Keratinocyte (primary cell): Measurements from ENCODE around the gene CTTNBP2. TPM values are rescaled to one million over a fixed set of nuclear protein-coding genes. Genes with fewer than 3 reads are reported as not detected.

ENCODE experiments used
- DNase-seq: peaks from one replicate; pipeline ENCODE4 v3.0.0-alpha.2; 2011; ENCODE audit warnings: low read depth, missing footprints, low spot score
- FAIRE-seq: peaks from 2 replicates; lab custom pipeline; 2011; peaks lifted over from hg19 to GRCh38; lab: Jason Lieb, UNC
- H2AFZ ChIP-seq: 2 replicates; pipeline ENCODE4 v1.6.0; 2012; ENCODE audit warnings: low read length, control low read depth, inconsistent platforms; ENCODE audit not compliant: control insufficient read depth
- H3K27ac ChIP-seq: 2 replicates; pipeline ENCODE4 v1.5.1; 2011; ENCODE audit warnings: low read length; ENCODE audit not compliant: control insufficient read depth, insufficient read depth
- H3K27me3 ChIP-seq: 3 replicates; pipeline ENCODE4 v1.6.0; 2011; ENCODE audit warnings: low read length; ENCODE audit not compliant: control insufficient read depth, insufficient read depth; ENCODE audit errors: extremely low read depth
- H3K36me3 ChIP-seq, 2 experiments: 2 replicates in 1 of 2; 3 replicates in 1 of 2; pipeline ENCODE4 v1.5.1; 2011; ENCODE audit warnings: low read length in 2 of 2, mild to moderate bottlenecking in 1 of 2; ENCODE audit not compliant: control insufficient read depth in 2 of 2, insufficient read depth in 2 of 2; ENCODE audit errors: extremely low read depth in 1 of 2
- H3K4me1 ChIP-seq: 3 replicates; pipeline ENCODE4 v1.5.1; 2011; ENCODE audit warnings: low read length; ENCODE audit not compliant: control insufficient read depth, insufficient read depth; ENCODE audit errors: extremely low read depth
- H3K4me2 ChIP-seq: 3 replicates; pipeline ENCODE4 v1.6.0; 2011; ENCODE audit warnings: low read depth, low read length; ENCODE audit not compliant: control insufficient read depth, insufficient read depth; ENCODE audit errors: extremely low read depth
- H3K4me3 ChIP-seq, 3 experiments: fragments of 200-600 bp in 1 of 3; sonication (generic) in 1 of 3; 2 replicates in 2 of 3; 3 replicates in 1 of 3; pipeline ENCODE4 v1.5.1; 2011 to 2016; ENCODE audit warnings: low read length in 3 of 3, mild to moderate bottlenecking in 3 of 3, control low read depth in 2 of 3, inconsistent platforms in 1 of 3, low read depth in 1 of 3, mixed read lengths in 1 of 3, mixed run types in 1 of 3, moderate library complexity in 1 of 3; ENCODE audit not compliant: control insufficient read depth in 2 of 3, insufficient read depth in 2 of 3; ENCODE audit errors: extremely low read depth in 1 of 3
- H3K79me2 ChIP-seq: 2 replicates; pipeline ENCODE4 v1.6.0; 2012; ENCODE audit warnings: low read length; ENCODE audit not compliant: control insufficient read depth, insufficient read depth
- H3K9ac ChIP-seq: 3 replicates; pipeline ENCODE4 v1.6.0; 2011; ENCODE audit warnings: low read length; ENCODE audit not compliant: control insufficient read depth, insufficient read depth; ENCODE audit errors: extremely low read depth
- H3K9me1 ChIP-seq: 3 replicates; pipeline ENCODE4 v1.6.0; 2011; ENCODE audit warnings: low read length; ENCODE audit not compliant: control insufficient read depth, insufficient read depth; ENCODE audit errors: extremely low read depth
- H3K9me3 ChIP-seq: 2 replicates; pipeline ENCODE4 v1.5.1; 2012; ENCODE audit warnings: low read depth, low read length; ENCODE audit not compliant: control insufficient read depth
- H4K20me1 ChIP-seq: 3 replicates; pipeline ENCODE4 v1.6.0; 2011; ENCODE audit warnings: low read length; ENCODE audit not compliant: control insufficient read depth, insufficient read depth; ENCODE audit errors: extremely low read depth
- CTCF ChIP-seq, 3 experiments: IDR thresholded peaks in 1 of 3; conservative IDR thresholded peaks in 1 of 3; optimal IDR thresholded peaks in 1 of 3; 2 replicates in 2 of 3; 3 replicates in 1 of 3; pipeline versions ENCODE3 to v1.5.1; 2011; ENCODE audit warnings: low read length in 3 of 3, mild to moderate bottlenecking in 3 of 3, moderate library complexity in 2 of 3, control low read depth in 1 of 3, inconsistent platforms in 1 of 3; ENCODE audit not compliant: insufficient read depth in 2 of 3; ENCODE audit errors: extremely low read depth in 1 of 3
- EZH2 ChIP-seq: IDR thresholded peaks from one replicate; pipeline ENCODE4 v1.6.1; 2012; ENCODE audit warnings: inconsistent platforms, mild to moderate bottlenecking, low read length, moderate library complexity
- dilution Hi-C: fragments of 300-500 bp; cut with MboI; formaldehyde crosslinking; loops from one replicate; pipeline ENCODE4 v1.7.0; 2020; ENCODE audit warnings: low sequenced_read_pairs; ENCODE audit not compliant: extremely low pct_ligation_motif_present
- polyA plus RNA-seq, 5 experiments: library from polyadenylated mRNA; depleted of rRNA in 3 of 5; stranded (reverse) in 3 of 5; stranded (forward) in 1 of 5; unstranded in 1 of 5; fragments of >200 nt; gene quantifications; 1 replicate in 1 of 5; 2 replicates in 3 of 5; 3 replicates in 1 of 5; pipeline versions ENCODE4 v1.2.1 to v1.2.3, GENCODE V29; 2011 to 2012; ENCODE audit warnings: missing spikeins in 2 of 5, low read depth in 1 of 5, low replicate concordance in 1 of 5

The CTTNBP2 gene
- polyA plus RNA-seq, 1 donor (not counting 4 experiments of a cell fraction or from before 2014, with no cell fraction given) = 0.55 TPM

GRCh38 chr7:117800841-117801240 is 72.4 kb downstream of the CTTNBP2 start:
- TF ChIP-seq EZH2 (no peak), CTCF (optimal IDR thresholded peaks at IDR 0.05 in 1 of 3, IDR thresholded peaks at IDR 0.05 in 1 of 3, conservative IDR thresholded peaks at IDR 0.05 in 1 of 3; ENCODE audit: extremely low read depth in 1 of 3, insufficient read depth in 2 of 3, low read length in 3 of 3) (no peak)
- no peaks in the 10 kb centered on the region for H3K9me3 ChIP-seq
- dilution Hi-C loops = no loop called here
- no peaks in the 10 kb centered on the region for H3K79me2 ChIP-seq
- H3K4me1 ChIP-seq = no peaks in the 10 kb centered on the region
- no peaks in the 10 kb centered on the region for H3K9me1 ChIP-seq
- FAIRE-seq = no peak
- no peaks in the 10 kb centered on the region for H3K27me3 ChIP-seq
- no peak overlapping the region for H3K9ac ChIP-seq
- H3K27ac ChIP-seq = no peak overlapping the region
- no peaks in the 10 kb centered on the region for H3K36me3 ChIP-seq
- DNase-seq = no peak
- no peak overlapping the region for H2AFZ ChIP-seq
- H3K4me3 ChIP-seq = no peak overlapping the region
- no peak overlapping the region for H3K4me2 ChIP-seq
- H4K20me1 ChIP-seq = no peaks in the 10 kb centered on the region

GRCh38 chr7:117800406-117800805 is 72.8 kb downstream of the CTTNBP2 start:
- no peak overlapping the region for H3K9ac ChIP-seq
- TF ChIP-seq EZH2 (no peak), CTCF (optimal IDR thresholded peaks at IDR 0.05 in 1 of 3, IDR thresholded peaks at IDR 0.05 in 1 of 3, conservative IDR thresholded peaks at IDR 0.05 in 1 of 3; ENCODE audit: extremely low read depth in 1 of 3, insufficient read depth in 2 of 3, low read length in 3 of 3) (no peak)
- no peaks in the 10 kb centered on the region for H3K9me3 ChIP-seq
- FAIRE-seq = no peak
- no peak for DNase-seq
- H3K9me1 ChIP-seq = no peaks in the 10 kb centered on the region
- H3K27ac ChIP-seq = no peak overlapping the region
- H3K4me2 ChIP-seq = no peak overlapping the region
- no peaks in the 10 kb centered on the region for H4K20me1 ChIP-seq
- H3K4me3 ChIP-seq = no peak overlapping the region
- H3K79me2 ChIP-seq = no peaks in the 10 kb centered on the region
- H3K4me1 ChIP-seq = no peaks in the 10 kb centered on the region
- dilution Hi-C loops = no loop called here
- H2AFZ ChIP-seq = no peak overlapping the region
- H3K27me3 ChIP-seq = no peaks in the 10 kb centered on the region
- H3K36me3 ChIP-seq = no peaks in the 10 kb centered on the region
